ENCODE results near the gene TERB1.
"Not testable (repeated sequence)": the region's sequence is repeated elsewhere in the genome, so short reads cannot be mapped to it uniquely, and the experiment has no call there.

Gene TERB1

DNA sequence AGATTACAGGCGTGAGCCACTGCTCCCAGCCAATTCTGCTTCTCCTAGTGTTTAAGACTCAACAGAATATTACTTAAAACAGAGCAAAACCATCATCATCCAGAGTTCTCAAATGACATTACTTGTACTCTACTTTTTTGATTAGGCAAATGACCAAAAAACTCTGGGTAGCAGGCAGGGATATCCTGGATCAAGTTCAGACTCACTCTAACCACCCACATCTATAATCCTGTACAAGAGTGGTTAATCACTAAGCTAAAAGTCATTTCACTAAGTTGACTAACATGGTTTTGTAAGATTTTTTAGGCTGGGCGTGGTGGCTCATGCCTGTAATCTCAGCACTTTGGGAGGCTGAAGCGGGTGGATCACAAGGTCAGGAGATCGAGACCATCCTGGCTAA is 22.6 kb upstream of the TERB1 start:
- no peak for DNase-seq

DNA sequence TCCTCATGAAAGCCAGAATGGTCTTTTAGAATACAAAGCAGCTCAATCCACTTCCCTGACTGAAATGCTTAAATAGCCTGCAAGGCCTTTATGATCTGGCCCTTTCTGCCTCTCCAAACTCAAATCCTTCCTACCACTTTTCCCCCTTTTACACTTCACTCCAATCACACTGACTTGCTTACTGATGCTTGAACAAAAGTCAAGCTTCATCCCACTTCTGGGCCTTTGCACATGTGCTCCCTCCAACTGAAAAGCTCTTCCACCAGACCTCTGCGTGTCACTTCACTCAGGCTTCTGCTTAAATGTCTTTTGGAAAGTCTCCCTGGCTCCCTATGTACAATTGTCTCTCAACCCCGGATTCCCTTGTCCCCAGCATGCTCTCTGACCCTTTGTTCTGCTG is 13.3 kb upstream of the TERB1 start:
- DNase-seq: no peak

DNA sequence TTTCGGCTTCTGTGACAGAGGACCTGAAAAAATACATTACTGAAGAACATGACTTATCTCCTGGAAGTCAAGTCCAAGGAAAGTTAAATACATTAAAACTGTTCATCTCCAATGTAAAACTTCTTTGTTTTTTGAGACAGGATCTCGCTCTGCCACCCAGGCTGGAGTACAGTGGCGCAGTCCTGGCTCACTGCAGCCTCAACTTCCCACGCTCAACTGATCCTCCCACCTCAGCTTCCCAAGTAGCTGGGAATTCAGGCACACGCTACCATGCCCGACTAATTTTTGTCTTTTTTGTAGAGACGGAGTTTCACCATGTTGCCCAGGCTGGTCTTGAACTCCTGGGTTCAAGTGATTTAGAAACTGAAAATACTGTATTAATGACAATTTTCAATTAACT is 9.7 kb upstream of the TERB1 start:
- no peak for DNase-seq

DNA sequence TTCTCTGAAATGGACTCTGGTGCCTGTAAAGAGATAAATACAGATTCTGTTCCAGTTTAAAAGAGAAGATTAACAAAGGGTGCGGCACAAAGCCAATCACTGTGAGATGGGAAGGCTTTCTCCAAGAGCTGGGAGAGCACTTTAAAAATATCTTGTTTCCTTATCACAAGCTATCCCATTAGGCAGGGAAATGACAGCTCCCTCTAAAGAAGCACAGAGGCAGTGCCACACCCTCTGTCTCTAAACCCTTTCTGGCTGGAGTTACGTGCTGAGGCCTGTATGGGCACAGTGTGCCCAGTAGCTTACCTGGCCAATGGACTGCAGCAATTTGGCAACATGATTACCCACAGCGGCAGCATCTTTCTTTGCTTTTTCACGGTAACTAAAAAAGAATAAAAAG is 9.0 kb upstream of the TERB1 start:
- DNase-seq: no peak

DNA sequence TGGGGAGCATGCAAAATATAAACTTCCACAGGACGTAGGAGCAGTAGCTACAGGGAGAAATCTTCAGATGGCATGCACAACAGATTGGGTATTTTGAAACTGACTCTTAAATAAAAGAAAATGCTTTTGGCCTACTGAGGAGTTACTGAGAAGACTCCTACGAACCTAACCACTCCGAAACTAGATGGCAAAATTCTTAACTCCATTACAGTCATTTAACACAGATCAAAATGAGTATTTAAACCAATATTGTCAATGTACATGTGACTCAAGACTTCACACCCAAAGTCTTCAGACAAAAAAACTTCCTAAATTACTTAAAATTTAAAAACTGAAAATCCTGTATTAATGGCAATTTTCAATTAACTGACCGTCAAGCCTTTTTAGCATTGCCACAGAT is 8.4 kb upstream of the TERB1 start:
- no peak for DNase-seq

DNA sequence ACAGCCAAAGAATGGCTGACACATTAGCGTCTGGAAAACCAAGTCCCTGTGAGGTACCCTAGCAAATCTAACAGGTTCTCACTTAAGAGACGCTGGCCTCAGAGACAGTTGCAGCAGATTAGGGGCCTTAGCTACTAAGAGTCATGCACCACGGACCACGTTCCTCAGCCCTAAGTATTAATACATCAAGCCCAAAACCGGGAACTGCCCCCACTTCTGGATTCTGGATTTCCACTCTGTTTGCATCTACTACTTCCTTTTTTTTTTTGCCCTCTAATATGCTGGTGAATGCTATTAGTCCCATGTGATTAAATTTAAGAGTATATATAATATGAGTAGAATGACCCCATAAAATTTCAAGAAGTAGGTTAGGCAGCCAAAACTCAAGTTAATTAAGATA is 775 bp upstream of the TERB1 start:
- DNase-seq: no peak

DNA sequence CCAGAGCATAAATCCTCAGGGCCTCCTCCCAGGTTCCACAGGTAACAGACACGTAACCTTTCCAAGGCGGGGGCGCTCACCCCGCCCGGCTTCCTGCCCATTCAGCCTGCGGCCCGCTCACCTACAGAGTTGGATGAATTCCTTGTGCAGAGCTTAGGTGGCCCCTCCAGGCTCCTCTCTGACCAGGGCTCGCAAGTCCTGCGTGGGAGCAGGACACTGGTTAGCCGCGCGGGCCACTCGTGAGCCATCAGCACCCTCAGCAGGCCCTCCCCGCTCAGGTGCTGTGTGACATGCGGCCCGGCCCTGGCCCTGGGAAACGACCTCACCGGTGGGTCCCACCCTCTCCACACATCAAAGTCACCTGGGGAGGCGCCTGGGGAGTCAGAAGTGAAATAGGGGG is 528 bp downstream of the TERB1 start:
- no peak for DNase-seq

DNA sequence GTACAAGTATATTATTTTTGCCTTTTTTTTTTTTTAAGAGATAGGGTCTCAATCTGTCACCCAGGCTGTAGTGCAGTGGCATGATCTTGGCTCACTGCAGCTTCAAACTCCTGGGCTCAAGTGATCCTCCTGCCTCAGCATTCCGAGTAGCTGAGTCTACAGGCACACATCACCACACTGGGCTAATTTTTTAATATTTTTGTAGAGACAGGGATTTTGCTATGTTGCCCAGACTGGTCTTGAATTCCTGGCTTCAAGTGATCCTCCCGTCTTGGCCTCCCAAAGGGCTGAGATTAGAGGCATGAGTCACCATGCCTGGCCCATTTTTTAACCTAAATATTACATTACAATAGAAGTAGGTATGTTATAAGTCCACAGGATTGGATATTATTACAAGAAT is 3.2 kb downstream of the TERB1 start:
- no peak for DNase-seq

DNA sequence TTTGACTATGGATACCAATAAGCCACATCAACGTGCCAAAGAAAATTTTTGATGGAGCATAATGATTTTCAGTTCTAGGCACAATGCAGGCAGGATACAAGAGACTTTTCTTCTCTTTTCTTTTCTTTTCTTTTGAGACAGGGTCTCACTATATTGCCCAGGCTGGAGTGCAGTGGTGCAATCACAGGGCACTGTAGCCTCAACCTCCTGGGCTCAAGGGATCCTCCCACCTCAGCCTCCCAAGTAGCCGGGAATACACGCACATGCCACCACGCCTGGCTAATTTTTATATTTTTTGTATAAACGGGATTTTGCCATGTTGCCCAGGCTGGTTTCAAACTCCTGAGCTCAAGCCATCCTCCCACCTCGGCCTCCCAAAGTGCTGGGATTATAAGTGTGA is 7.4 kb downstream of the TERB1 start:
- not testable (repeated sequence) for DNase-seq

DNA sequence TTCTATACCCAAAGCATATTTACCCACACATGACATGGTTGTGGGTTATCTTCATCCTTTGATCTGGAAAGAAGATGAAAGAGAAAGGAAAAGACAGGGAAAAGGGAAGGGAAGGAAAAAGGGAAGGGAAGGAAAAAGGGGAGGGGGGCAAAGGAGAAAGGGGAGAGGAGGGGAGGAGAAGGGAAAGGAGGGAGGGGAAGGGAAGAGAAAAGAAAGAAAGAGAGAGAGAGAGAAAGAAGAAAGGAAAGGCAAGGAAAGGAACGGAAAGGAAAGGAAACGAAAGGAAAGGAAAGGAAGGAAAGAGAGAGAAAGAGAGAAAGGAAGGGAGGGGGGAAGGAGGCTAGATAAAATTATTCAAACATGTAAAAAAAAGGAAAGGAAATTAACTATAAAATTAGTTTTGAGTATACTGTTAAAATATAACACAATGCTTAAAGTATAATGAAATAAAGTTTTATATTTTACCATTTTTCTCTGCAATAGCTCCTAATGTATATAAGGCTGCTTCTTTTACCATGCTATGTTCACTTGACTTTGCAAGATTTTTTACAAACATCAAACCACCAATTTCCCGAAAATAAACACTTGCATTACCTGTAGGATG is 11.2 kb downstream of the TERB1 start:
- no peak for DNase-seq

DNA sequence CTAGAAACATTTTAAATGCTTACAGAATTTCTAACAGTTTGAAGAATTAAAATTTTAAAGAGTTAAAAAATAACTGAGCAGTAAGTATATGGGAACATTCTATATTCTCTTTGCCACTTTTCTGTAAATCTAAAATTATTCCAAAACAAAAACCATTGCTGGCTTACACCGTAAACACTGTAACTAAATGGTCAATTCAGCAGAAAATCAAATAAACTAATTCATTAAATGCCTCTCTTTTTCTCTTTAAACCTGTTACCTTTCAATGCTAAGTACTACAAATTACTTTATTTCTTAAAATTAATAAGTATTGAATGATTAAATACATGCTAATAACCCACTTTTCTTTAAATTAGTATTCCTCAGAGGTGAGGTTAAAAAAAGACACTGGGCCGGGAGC is 14.0 kb downstream of the TERB1 start:
- DNase-seq: no peak

DNA sequence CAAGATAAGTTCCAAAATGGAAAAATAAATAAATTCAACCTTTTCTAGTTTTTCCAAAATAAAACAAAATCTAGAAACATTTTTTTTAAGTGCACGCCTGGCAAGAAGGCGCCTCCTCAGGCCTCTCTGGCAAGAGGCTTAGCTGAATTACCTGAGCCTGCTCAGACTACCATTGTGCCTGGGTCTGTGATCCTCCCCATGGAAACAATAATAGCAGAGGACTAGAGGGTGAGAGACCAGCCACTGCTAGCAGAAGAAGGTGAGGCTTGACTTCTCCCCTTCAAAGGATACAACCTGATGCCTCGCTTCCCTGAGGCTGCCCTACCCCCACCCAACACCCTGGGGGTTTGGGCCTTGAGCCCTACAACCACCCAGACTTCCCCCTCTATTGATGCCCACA is 14.8 kb downstream of the TERB1 start:
- DNase-seq: no peak

DNA sequence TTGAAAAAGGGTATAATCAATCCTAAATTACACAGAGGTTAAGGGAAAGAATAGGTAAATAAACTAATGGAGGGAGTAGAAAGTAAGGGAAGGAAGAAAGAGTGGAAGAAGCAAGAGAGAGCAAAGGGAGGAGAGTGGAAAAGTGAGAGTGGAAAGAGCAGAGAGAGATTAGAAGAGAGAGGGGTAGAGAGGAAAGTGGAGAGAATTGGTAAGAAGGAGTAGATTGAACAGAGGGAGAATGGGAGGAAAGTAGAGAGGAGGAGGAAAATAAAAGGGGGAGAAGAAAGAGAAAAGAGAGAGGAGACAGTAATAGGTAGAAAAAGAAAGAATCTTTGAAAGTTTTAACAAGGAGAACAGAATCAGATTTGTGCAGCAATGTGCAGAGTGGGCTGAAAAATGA is 24.9 kb downstream of the TERB1 start:
- DNase-seq: no peak

DNA sequence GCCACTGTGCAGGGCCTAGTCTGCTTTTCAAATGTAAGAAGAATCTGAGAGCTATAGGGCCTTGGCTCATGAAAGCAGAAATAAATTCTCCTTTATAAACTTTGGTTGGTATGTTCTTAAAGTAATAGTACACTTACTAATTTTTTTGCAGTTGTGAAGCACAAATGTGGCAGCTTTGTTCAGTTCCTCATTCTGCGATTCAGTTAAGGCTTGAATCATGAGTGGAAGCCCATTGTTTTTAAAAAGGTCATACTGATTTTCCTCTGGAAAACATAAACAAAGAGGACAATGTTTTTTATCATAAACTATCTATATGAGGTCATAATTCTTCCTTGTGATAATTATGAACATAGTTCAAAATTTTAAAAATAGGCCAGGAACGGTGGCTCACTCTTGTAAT is 26.4 kb downstream of the TERB1 start:
- DNase-seq: no peak

DNA sequence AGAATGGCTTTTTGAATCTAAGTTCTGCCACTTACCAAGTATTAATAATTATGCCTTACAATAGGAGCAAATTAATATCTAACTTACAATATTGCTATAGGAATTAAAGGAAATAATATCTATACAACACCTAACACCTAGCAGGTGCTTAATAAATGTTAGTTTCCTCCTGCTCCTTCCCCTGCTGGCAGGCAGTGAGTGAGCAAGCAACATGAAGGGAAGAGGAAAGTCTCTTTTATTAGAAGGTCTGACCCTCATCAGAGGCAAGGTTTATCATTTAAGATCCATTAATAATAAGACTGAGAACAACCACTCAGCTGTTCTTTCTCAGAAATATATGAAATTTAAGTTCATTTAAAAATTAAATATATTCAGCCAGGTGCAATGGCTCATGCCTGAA is 43.3 kb downstream of the TERB1 start:
- no peak for DNase-seq

DNA sequence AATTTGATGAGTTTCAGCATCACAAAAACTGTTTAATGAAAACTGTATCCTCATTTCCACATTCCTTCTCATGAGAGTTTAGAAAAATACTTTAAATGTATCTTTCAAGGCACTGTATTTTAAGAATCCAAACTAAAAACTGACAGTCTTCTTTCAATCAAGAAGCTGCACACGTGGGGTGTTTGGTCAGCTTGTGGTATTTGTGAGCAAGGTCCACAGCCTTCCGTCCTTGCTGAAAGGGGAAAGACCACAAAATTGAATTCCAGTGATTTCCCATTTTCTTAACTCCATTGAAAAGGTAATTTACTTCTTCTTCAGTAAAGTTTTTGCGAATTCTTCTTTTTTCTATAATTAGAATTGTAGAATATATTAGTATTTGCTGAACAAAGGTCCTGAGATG is 46.6 kb downstream of the TERB1 start:
- no peak for DNase-seq

DNA sequence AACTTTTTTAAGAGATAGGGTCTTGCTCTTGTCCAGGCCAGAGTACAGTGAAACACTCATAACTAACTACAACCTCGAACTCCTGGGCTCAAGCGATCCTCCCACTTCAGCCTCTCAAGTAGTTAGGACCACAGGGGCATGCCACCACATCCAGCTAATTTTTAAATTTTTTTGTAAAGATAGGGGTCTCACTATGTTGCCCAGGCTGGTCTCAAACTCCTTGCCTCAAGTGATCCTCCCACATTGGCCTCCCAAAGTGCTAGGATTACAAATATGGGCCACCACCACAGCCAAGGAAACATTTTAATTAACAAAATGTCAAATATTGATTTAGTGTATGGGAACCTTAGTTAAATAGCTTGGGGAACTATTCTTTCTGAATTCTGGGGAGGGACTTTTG is 47.2 kb downstream of the TERB1 start:
- no peak for DNase-seq

DNA sequence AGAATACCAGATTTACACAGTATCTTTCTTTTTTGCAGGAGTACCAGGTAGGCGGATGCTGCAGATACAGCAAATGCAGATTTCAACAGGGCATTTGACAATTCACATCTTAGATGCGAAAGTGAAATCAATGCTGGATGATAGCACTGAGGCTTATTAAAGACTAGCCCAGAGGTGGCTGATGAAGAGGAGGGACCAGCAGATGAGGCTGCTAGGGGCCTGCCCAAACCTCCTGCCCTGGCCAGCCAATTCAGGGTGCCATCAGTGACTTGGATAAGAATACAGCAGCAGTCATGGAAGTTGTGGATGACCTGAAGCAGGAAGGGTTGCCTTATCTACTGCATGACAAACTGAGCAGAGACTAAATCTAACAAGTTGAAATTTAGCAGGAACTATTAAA is 48.4 kb downstream of the TERB1 start:
- no peak for DNase-seq

DNA sequence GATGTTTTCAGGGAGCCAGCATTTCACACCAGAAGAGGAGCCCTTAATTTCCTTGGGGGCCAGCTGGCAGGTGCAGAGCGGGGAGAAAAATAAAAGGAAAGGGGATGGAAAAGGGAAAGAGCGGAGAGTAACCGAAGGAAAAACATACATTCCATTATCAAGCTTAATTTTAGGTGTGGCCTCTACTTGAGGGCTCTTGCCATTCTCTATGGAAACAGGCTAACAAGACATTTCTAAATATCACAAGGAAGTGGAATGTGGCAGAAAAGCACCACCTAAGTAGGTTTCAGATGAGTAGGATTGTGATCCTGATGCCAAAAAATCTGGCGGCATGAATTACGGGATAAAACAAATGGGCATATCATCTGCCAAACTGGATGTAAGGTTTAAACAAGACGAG is 49.0 kb downstream of the TERB1 start:
- DNase-seq: no peak

DNA sequence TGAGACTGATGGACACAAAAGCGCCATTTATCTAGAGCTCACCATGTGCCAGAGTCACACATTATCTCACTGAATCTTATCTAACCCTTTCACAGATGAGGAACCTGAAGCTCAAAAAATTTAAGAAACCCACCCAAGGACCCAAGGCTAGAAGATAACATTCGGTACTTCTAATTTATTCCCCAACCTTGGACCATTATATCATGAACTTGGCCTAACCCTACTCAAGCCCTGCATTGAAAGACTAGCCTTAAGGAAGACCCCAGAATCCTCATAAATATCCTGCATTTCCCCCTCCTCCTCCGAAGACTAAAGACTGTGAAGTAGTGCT is 49.4 kb downstream of the TERB1 start:
- no peak for DNase-seq

DNA sequence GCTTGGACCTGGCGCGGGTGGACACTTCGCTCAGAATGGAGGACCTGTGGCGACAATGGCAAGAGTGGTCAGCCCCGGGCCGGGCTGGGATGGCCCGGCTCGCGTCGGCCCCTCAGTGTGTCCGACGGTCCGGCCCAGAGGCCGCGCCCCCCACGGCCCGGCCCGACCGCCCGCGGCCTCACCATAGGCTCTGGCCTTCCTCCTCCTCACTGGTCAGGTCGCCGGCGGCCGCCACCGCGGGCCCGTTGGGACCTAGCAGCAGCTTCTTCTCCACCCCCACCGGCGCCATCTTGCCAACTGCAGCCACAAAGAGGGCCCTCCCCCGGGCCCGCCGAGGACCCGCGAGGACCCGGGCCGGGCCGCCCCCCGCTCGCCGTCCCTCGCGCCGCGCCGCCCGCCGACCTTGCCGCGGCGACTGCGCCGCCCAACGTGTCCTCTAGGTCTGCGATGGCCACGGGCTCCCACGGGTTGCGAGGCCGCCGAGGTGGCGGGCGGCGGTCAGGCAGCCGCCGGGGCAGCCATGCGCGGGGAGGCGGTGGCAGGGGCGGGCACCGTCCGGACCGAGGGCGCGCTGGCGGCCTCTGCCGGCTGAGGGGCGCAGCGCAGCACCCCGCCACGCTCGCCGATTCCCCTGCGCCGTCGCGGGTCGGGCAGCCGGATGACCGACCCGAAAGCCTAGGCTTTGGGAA is 49.9 kb downstream of the TERB1 start, which contains the start of gene DYNC1LI2:
Gene DYNC1LI2 (minus strand): TSS at position 307 of the 689 bp plus-strand sequence. CDS start 18 bp downstream, at position 289.
- DNase-seq: peak; percentile 74 to 81

DNA sequence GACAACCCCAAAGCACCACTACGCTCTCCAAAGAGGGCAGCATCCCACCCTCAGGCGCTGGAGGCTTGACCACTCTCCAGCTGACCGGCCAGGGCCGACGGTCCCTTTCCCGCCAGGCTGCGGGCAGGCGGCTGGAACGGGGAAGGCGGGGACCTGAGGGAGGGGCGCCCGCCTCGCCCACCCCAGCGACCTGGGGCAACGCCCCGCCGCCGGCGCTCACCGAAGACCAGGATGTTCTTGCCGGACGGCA is 50.4 kb downstream of the TERB1 start:
- peak in 1 of 2 experiments; percentile 17 for DNase-seq

DNA sequence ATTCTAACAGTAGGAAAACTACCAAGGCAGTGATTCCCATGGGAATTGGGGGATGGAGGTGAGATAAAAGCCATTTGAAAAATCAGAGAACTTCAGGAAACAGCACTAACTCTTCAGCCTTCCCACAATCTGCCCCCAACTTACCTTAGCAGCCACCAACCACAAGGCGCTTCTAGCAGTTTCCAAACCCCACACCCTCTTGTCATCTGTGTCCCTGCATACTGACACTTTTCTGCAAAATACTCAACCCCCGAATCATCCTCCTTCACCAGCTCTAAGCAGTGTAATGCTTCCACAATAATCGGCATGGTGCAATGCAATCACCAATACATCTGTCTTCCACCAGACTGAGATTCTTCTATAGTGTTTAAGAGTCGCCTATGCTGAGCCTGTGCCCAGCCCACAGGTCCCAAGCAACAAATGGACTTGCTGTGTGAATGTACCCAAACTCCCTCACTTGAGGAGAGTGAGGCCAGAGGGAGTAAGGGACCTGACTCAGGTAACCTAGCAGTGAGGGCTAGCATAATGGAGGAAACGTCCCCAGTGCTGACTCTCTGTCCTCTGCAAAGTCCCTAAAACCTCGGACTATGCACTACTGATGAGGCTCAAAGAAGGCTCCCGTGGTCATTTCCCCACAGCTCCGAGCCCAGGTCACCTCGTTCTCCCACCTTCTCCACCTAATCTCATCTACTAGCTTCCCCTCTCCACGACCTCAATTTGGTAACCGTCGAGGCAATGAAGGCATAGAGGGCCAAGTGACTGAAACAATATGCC is 50.9 kb downstream of the TERB1 start:
- no peak for DNase-seq

DNA sequence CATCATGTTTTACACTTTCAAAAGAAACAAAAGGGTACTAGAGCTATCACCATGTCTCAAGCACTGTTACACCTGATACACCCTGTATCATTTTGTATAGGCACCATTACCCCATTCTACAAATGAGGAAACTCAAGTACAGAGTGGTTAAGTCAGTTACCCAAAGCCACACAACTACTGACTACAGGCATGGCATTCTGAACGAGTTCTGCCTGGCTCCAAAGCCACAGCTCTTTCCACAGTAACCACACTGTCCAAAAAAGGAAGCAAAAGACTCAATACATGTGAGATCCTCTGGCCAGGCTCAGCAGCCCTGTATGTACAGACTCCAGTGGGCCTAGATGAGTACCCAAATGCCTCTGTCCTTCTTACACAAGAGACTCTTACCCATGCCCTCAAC is 54.7 kb downstream of the TERB1 start:
- no peak for DNase-seq

DNA sequence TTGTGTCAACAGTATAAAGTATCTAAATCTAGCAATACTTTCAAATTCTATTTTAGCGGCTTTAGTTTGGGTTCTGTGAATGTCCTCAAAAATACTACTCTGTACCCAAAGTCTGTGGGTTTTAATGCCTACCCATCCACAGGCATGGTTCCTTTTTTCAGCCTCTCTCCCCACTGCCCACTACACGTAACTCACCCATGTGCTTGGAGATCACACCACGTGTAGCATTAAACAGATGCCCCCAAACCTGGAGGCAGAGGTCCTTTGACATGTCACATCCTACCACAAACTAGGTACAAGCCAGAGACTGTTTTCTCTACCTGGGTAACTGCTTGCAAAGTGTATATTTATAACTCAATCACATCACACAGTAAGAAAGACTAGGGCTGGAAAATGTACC is 55.3 kb downstream of the TERB1 start:
- DNase-seq: no peak

Measured in stimulated activated CD4-positive, alpha-beta T cell treated with anti-CD3 and anti-CD28 coated beads, Interleukin-4, amount 100 ng/mL, for 4 hours (primary cell).